ENCODE measurements around the gene CNTNAP2. TPM values are rescaled to one million over a fixed set of nuclear protein-coding genes. Genes with fewer than 3 reads are reported as not detected.

The CNTNAP2 gene
- total RNA-seq, 1 experiment from 2014 or later = 42.5 TPM

- no peaks in the 10 kb centered on the region for H3K36me3 ChIP-seq (ENCODE audit: control insufficient read depth, insufficient read depth, low read length)
- no peaks in the 10 kb centered on the region for H3K4me1 ChIP-seq
- no peaks in the 10 kb centered on the region for H3K27me3 ChIP-seq (replicated peaks; ENCODE audit: control insufficient read depth, insufficient read depth, low read length)
- Mint-ChIP-seq H3K36me3 (ENCODE audit: insufficient read depth, unreplicated experiment) (no peaks in the 10 kb centered on the region), H3K4me1 (ENCODE audit: low read depth, unreplicated experiment) (no peaks in the 10 kb centered on the region), H3K27ac (ENCODE audit: unreplicated experiment) (no peak overlapping the region), H3K9me3 (ENCODE audit: unreplicated experiment) (peaks cover 11% of the 10 kb centered on the region), H3K4me3 (ENCODE audit: unreplicated experiment) (no peak overlapping the region), H3K27me3 (ENCODE audit: insufficient read depth, unreplicated experiment) (no peaks in the 10 kb centered on the region)
- POLR2A ChIA-PET = no interaction called here
- no peak overlapping the region for H3K4me3 ChIP-seq (ENCODE audit: low read depth, low read length)
- TF ChIP-seq CTCF (IDR thresholded peaks at IDR 0.05; ENCODE audit: insufficient read depth in 1 of 2, low read depth in 1 of 2, low read length in 1 of 2, severe bottlenecking in 1 of 2, unreplicated experiment in 1 of 2) = no peak
- intact Hi-C loops (cut with micrococcal nuclease; ENCODE audit: unreplicated experiment) = no loop called here
- no peaks in the 10 kb centered on the region for H3K9me3 ChIP-seq
- no TSS peak for BruUV-seq (replicated peaks)
- CTCF ChIA-PET = no interaction called here
- DNase-seq = no peak
These were observed 1162.9 kb downstream of the CNTNAP2 start for GRCh38 chr7:147279514-147279913.

- CTCF ChIA-PET = no interaction called here
- H3K36me3 Mint-ChIP-seq (ENCODE audit: insufficient read depth, unreplicated experiment) = no peaks in the 10 kb centered on the region
- intact Hi-C loops (cut with micrococcal nuclease; ENCODE audit: unreplicated experiment) = no loop called here
- H3K9me3 Mint-ChIP-seq (ENCODE audit: unreplicated experiment) = peaks cover 7% of the 10 kb centered on the region
- Histone ChIP-seq H3K36me3 (ENCODE audit: control insufficient read depth, insufficient read depth, low read length) (no peaks in the 10 kb centered on the region), H3K9me3 (no peaks in the 10 kb centered on the region), H3K27me3 (replicated peaks; ENCODE audit: control insufficient read depth, insufficient read depth, low read length) (no peaks in the 10 kb centered on the region), H3K4me1 (no peaks in the 10 kb centered on the region), H3K4me3 (ENCODE audit: low read depth, low read length) (no peak overlapping the region)
- TF ChIP-seq CTCF (IDR thresholded peaks at IDR 0.05; ENCODE audit: insufficient read depth in 1 of 2, low read depth in 1 of 2, low read length in 1 of 2, severe bottlenecking in 1 of 2, unreplicated experiment in 1 of 2) = no peak
- H3K4me1 Mint-ChIP-seq (ENCODE audit: low read depth, unreplicated experiment) = no peaks in the 10 kb centered on the region
- H3K27me3 Mint-ChIP-seq (ENCODE audit: insufficient read depth, unreplicated experiment) = no peaks in the 10 kb centered on the region
- no peak overlapping the region for H3K27ac Mint-ChIP-seq (ENCODE audit: unreplicated experiment)
- POLR2A ChIA-PET = no interaction called here
- BruUV-seq (replicated peaks) = no TSS peak
- no peak for DNase-seq
- H3K4me3 Mint-ChIP-seq (ENCODE audit: unreplicated experiment) = no peak overlapping the region
These were observed 1163.4 kb downstream of the CNTNAP2 start for GRCh38 chr7:147279964-147280374.

GRCh38 chr7:147282204-147282603, 1165.6 kb downstream of the CNTNAP2 start:
- intact Hi-C loops (cut with micrococcal nuclease; ENCODE audit: unreplicated experiment) = no loop called here
- no peaks in the 10 kb centered on the region for H3K36me3 Mint-ChIP-seq (ENCODE audit: insufficient read depth, unreplicated experiment)
- no peaks in the 10 kb centered on the region for H3K4me1 ChIP-seq
- DNase-seq = no peak
- H3K9me3 Mint-ChIP-seq (ENCODE audit: unreplicated experiment) = no peaks in the 10 kb centered on the region
- TF ChIP-seq CTCF (IDR thresholded peaks at IDR 0.05; ENCODE audit: insufficient read depth in 1 of 2, low read depth in 1 of 2, low read length in 1 of 2, severe bottlenecking in 1 of 2, unreplicated experiment in 1 of 2) = no peak
- ChIA-PET POLR2A (no interaction called here), CTCF (interaction anchor here (0.6 kb wide), 1 partner anchor 9 kb away, joined by 8 read pairs; no protein-coding TSS in a partner anchor)
- no peak overlapping the region for H3K4me3 ChIP-seq (ENCODE audit: low read depth, low read length)
- no peaks in the 10 kb centered on the region for H3K36me3 ChIP-seq (ENCODE audit: control insufficient read depth, insufficient read depth, low read length)
- H3K27me3 Mint-ChIP-seq (ENCODE audit: insufficient read depth, unreplicated experiment) = no peaks in the 10 kb centered on the region
- no TSS peak for BruUV-seq (replicated peaks)
- H3K4me3 Mint-ChIP-seq (ENCODE audit: unreplicated experiment) = no peak overlapping the region
- no peaks in the 10 kb centered on the region for H3K9me3 ChIP-seq
- no peaks in the 10 kb centered on the region for H3K27me3 ChIP-seq (replicated peaks; ENCODE audit: control insufficient read depth, insufficient read depth, low read length)
- no peaks in the 10 kb centered on the region for H3K4me1 Mint-ChIP-seq (ENCODE audit: low read depth, unreplicated experiment)
- no peak overlapping the region for H3K27ac Mint-ChIP-seq (ENCODE audit: unreplicated experiment)

All from Caco-2 (cell line).